K562 (cell line): ENCODE measurements around the gene TERB2. TPM values are rescaled to one million over a fixed set of nuclear protein-coding genes. Genes with fewer than 3 reads are reported as not detected.

Experiments used
- BACH1 ChIP-seq: fragments of 200-800 bp; sonication (Bioruptor generic); IDR thresholded peaks from 2 replicates; pipeline ENCODE4 v1.6.1; 2016; ENCODE audit warnings: missing genetic modification characterization, missing compliant biosample characterization
- CHD1 ChIP-seq: fragments of 200-600 bp; sonication (generic); IDR thresholded peaks from one replicate; pipeline ENCODE4 v1.6.1; 2012; ENCODE audit warnings: mild to moderate bottlenecking, moderate library complexity, low read length, inconsistent platforms
- FOXJ2 ChIP-seq: fragments of 200-800 bp; sonication (Bioruptor generic); IDR thresholded peaks from 2 replicates; pipeline ENCODE4 v1.6.1; 2016; ENCODE audit warnings: missing genetic modification characterization, missing compliant biosample characterization
- MAFG ChIP-seq: fragments of 450-650 bp; conservative IDR thresholded peaks from 2 replicates; pipeline ENCODE4 v1.6.1; 2016; ENCODE audit warnings: missing genetic modification characterization, missing compliant biosample characterization
- NR1H2 ChIP-seq: sonication (generic); formaldehyde crosslinking; IDR thresholded peaks from 2 replicates; pipeline ENCODE4 v1.4.0; 2020; ENCODE audit warnings: mild to moderate bottlenecking, missing genetic modification reagents
- OTX1 ChIP-seq: fragments of 450-650 bp; formaldehyde crosslinking; IDR thresholded peaks from 2 replicates; pipeline ENCODE4 v1.4.0; 2022; ENCODE audit warnings: mild to moderate bottlenecking
- RBM39 ChIP-seq: fragments of 200-400 bp; formaldehyde crosslinking; optimal IDR thresholded peaks from 2 replicates; pipeline ENCODE3; 2018; ENCODE audit warnings: low read depth, low read length
- RFX1 ChIP-seq: fragments of 450-650 bp; IDR thresholded peaks from 2 replicates; pipeline ENCODE4 v1.6.1; 2016; ENCODE audit warnings: mild to moderate bottlenecking, moderate library complexity
- SIN3B ChIP-seq: fragments of 450-650 bp; IDR thresholded peaks from 2 replicates; pipeline ENCODE4 v1.6.1; 2017; ENCODE audit warnings: low read depth, mild to moderate bottlenecking, moderate library complexity
- ZEB2 ChIP-seq: fragments of 450-650 bp; IDR thresholded peaks from 2 replicates; pipeline ENCODE4 v1.6.1; 2016
- ZFX ChIP-seq: sonication (generic); formaldehyde crosslinking; IDR thresholded peaks from 2 replicates; pipeline ENCODE4 v1.8.0; 2022; ENCODE audit warnings: mild to moderate bottlenecking, missing genetic modification reagents, moderate library complexity
- ZNF316 ChIP-seq: fragments of 450-650 bp; IDR thresholded peaks from 2 replicates; pipeline ENCODE4 v1.6.1; 2016
- ZNF512 ChIP-seq: IDR thresholded peaks from 2 replicates; pipeline ENCODE4 v1.6.1; 2016; ENCODE audit warnings: missing genetic modification characterization, missing compliant biosample characterization
- ZNF561 ChIP-seq: fragments of 450-650 bp; formaldehyde crosslinking; conservative IDR thresholded peaks from 2 replicates; pipeline ENCODE4 v1.4.0; 2020; ENCODE audit warnings: mild to moderate bottlenecking, moderate library complexity
- polyA plus RNA-seq, 8 experiments: library from polyadenylated mRNA; depleted of rRNA in 4 of 8; stranded (reverse) in 5 of 8; unstranded in 3 of 8; fragments of >200 nt; fragmentation: Nextera tagmentation in 2 of 8; fragmentation: Illumina TruSeq in 1 of 8; extraction: Ambion mirVana in 2 of 8; extraction: Trizol in 1 of 8; gene quantifications; 2 replicates each; pipeline versions ENCODE4 v1.2.1 to v1.2.3, GENCODE V29; 2011 to 2014; ENCODE audit warnings: inconsistent platforms in 1 of 8, missing spikeins in 1 of 8
- small RNA-seq: library from RNA; depleted of rRNA; stranded (forward); fragments of <200 nt; gene quantifications from one replicate; pipeline ENCODE3, GENCODE V24; 2014
- total RNA-seq, 7 experiments: library from RNA; depleted of rRNA in 6 of 7; stranded (reverse); fragments of >200 nt in 6 of 7; fragmentation: Illumina TruSeq in 2 of 7; extraction: Trizol in 2 of 7; gene quantifications; 2 replicates each; pipeline versions ENCODE4 v1.2.1 to v1.2.3, GENCODE V29; 2011 to 2021; ENCODE audit warnings: low replicate concordance in 1 of 7
- TF ChIP-seq, protein P1 (sequence below): fragments of 450-650 bp; IDR thresholded peaks from 2 replicates; pipeline ENCODE4 v1.6.1; 2018; ENCODE audit not compliant: partially characterized antibody
- TF ChIP-seq, protein P2 (sequence below): fragments of 250-450 bp; sonication (Bioruptor Pico); IDR thresholded peaks from 2 replicates; pipeline ENCODE4 v1.4.0; 2020

The TERB2 gene
- total and polyA plus RNA-seq, 9 of the 15 experiments (the other 6 are each of a cell fraction or from before 2014, with no cell fraction given), result not detected

DNA sequence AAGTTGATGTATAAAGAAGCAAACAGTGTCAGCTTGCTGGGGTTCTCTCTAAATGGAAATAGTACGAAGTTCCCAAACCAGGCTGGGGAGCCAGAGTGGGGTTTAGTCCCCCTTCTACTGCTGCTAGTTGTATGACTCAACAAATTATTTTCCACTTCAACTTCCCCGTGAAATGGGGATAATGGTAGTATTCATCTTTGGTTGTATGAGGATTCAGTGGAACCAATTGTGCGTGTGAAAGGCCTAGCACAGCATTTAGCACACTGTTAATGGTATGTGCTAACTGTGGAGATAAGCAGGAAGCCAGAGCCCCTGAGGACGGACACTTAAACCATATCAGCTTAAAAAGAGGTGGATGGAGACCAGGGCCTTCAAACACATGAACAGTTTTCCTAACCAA, 70.7 kb downstream of the TERB2 start (continued):
- peak; percentile 28; the same call in 1 of the 2 replicates for TF ChIP-seq ZFX (CRISPR knock-in tag)
- no peak for TF ChIP-seq NR1H2 (CRISPR knock-in tag)
- no peak for TF ChIP-seq ZNF512 (tag)
- no peak for TF ChIP-seq ZEB2
- no peak for TF ChIP-seq ZNF561 (CRISPR knock-in tag)
- peak; percentile 47; the same call in 1 of the 2 replicates for TF ChIP-seq ZNF316
- TF ChIP-seq, protein P1, sequence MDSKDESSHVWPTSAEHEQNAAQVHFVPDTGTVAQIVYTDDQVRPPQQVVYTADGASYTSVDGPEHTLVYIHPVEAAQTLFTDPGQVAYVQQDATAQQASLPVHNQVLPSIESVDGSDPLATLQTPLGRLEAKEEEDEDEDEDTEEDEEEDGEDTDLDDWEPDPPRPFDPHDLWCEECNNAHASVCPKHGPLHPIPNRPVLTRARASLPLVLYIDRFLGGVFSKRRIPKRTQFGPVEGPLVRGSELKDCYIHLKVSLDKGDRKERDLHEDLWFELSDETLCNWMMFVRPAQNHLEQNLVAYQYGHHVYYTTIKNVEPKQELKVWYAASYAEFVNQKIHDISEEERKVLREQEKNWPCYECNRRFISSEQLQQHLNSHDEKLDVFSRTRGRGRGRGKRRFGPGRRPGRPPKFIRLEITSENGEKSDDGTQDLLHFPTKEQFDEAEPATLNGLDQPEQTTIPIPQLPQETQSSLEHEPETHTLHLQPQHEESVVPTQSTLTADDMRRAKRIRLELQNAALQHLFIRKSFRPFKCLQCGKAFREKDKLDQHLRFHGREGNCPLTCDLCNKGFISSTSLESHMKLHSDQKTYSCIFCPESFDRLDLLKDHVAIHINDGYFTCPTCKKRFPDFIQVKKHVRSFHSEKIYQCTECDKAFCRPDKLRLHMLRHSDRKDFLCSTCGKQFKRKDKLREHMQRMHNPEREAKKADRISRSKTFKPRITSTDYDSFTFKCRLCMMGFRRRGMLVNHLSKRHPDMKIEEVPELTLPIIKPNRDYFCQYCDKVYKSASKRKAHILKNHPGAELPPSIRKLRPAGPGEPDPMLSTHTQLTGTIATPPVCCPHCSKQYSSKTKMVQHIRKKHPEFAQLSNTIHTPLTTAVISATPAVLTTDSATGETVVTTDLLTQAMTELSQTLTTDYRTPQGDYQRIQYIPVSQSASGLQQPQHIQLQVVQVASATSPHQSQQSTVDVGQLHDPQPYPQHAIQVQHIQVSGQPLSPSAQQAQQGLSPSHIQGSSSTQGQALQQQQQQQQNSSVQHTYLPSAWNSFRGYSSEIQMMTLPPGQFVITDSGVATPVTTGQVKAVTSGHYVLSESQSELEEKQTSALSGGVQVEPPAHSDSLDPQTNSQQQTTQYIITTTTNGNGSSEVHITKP, result peak; percentile 74
- 0 out of 2 replicates have a peak, but pooled peaks have one; percentile 28 for TF ChIP-seq BACH1
- TF ChIP-seq CHD1, result no peak
- no peak for TF ChIP-seq RBM39
- TF ChIP-seq, protein P2, sequence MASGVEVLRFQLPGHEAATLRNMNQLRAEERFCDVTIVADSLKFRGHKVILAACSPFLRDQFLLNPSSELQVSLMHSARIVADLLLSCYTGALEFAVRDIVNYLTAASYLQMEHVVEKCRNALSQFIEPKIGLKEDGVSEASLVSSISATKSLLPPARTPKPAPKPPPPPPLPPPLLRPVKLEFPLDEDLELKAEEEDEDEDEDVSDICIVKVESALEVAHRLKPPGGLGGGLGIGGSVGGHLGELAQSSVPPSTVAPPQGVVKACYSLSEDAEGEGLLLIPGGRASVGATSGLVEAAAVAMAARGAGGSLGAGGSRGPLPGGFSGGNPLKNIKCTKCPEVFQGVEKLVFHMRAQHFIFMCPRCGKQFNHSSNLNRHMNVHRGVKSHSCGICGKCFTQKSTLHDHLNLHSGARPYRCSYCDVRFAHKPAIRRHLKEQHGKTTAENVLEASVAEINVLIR, result no peak
- TF ChIP-seq OTX1, result no peak
- no peak for TF ChIP-seq SIN3B
- TF ChIP-seq RFX1, result no peak
- TF ChIP-seq FOXJ2, result no peak
- TF ChIP-seq MAFG, result peak; percentile 32; the same call in 1 of the 2 replicates

Small RNA genes lying within 50 kb of the gene (small RNA-seq; reads per million reads assigned to genes)
- gene RNU1-78P (not detected), gene RNU6-1108P (not detected), gene RNU6-1332P (not detected), gene RNU6-966P (not detected)

Other genes starting within 250 kb of the TERB2 start
Only the 7 nearest of the 9 such genes appear.
- gene TRIM69, start 220.2 kb upstream of the TERB2 start, total RNA-seq (2014; rRNA removed), result 1.5 and 1.8 TPM in 2 replicates
- 2.2 and 2.6 TPM in 2 replicates for gene TRIM69, start 220.2 kb upstream of the TERB2 start, total RNA-seq (2014; rRNA removed; fragmentation: Illumina TruSeq; extraction: Trizol)
- 4.0 and 4.3 TPM in 2 replicates for gene TRIM69, start 220.2 kb upstream of the TERB2 start, total RNA-seq (2015; rRNA removed; fragmentation: Illumina TruSeq; extraction: Trizol)
- 3.2 and 4.1 TPM in 2 replicates for gene TRIM69, start 220.2 kb upstream of the TERB2 start, total RNA-seq (2021)
- 3.3 and 4.1 TPM in 2 replicates for gene TRIM69, start 220.2 kb upstream of the TERB2 start, polyA plus RNA-seq (2011; rRNA removed)
- 2.6 and 3.8 TPM in 2 replicates for gene TRIM69, start 220.2 kb upstream of the TERB2 start, polyA plus RNA-seq (2014; fragmentation: Illumina TruSeq; extraction: Trizol)
- gene TRIM69, start 220.2 kb upstream of the TERB2 start, polyA plus RNA-seq (2014; fragmentation: Nextera tagmentation; extraction: Ambion mirVana), result 1 to 10 TPM; 1.0 to 1.6 TPM
- 2.0 and 2.3 TPM in 2 replicates for gene TRIM69, start 220.2 kb upstream of the TERB2 start, polyA plus RNA-seq (2014; rRNA removed)
- gene SORD, start 66.5 kb downstream of the TERB2 start, total RNA-seq (2014; rRNA removed), result 38.5 and 39.3 TPM in 2 replicates
- gene SORD, start 66.5 kb downstream of the TERB2 start, total RNA-seq (2014; rRNA removed; fragmentation: Illumina TruSeq; extraction: Trizol), result 22.7 and 28.3 TPM in 2 replicates
- 19.3 and 21.3 TPM in 2 replicates for gene SORD, start 66.5 kb downstream of the TERB2 start, total RNA-seq (2015; rRNA removed; fragmentation: Illumina TruSeq; extraction: Trizol)
- 43.8 and 44.6 TPM in 2 replicates for gene SORD, start 66.5 kb downstream of the TERB2 start, total RNA-seq (2021)
- gene SORD, start 66.5 kb downstream of the TERB2 start, polyA plus RNA-seq (2011; rRNA removed), result 62.2 and 79.2 TPM in 2 replicates
- 37.7 and 38.4 TPM in 2 replicates for gene SORD, start 66.5 kb downstream of the TERB2 start, polyA plus RNA-seq (2014; fragmentation: Illumina TruSeq; extraction: Trizol)
- gene SORD, start 66.5 kb downstream of the TERB2 start, polyA plus RNA-seq (2014; fragmentation: Nextera tagmentation; extraction: Ambion mirVana), result 10 to 100 TPM in 1 of 2 experiments, 1 to 10 TPM in 1; 5.9 to 14.1 TPM
- 29.6 and 42.3 TPM in 2 replicates for gene SORD, start 66.5 kb downstream of the TERB2 start, polyA plus RNA-seq (2014; rRNA removed)
- gene DUOX2, start 157.5 kb downstream of the TERB2 start, total RNA-seq (2014; rRNA removed), result under 0.01 TPM in 1 of 2 replicates, not detected in the other
- gene DUOX2, start 157.5 kb downstream of the TERB2 start, total RNA-seq (2014; rRNA removed; fragmentation: Illumina TruSeq; extraction: Trizol), result not detected in 2 replicates
- gene DUOX2, start 157.5 kb downstream of the TERB2 start, total RNA-seq (2015; rRNA removed; fragmentation: Illumina TruSeq; extraction: Trizol), result not detected in 2 replicates
- 0.02 and 0.36 TPM in 2 replicates for gene DUOX2, start 157.5 kb downstream of the TERB2 start, total RNA-seq (2021)
- gene DUOX2, start 157.5 kb downstream of the TERB2 start, polyA plus RNA-seq (2011; rRNA removed), result 0.01 and 0.03 TPM in 2 replicates
- gene DUOX2, start 157.5 kb downstream of the TERB2 start, polyA plus RNA-seq (2014; fragmentation: Illumina TruSeq; extraction: Trizol), result not detected in 2 replicates
- not detected for gene DUOX2, start 157.5 kb downstream of the TERB2 start, polyA plus RNA-seq (2014; fragmentation: Nextera tagmentation; extraction: Ambion mirVana)
- gene DUOX2, start 157.5 kb downstream of the TERB2 start, polyA plus RNA-seq (2014; rRNA removed), result 0.01 and 0.05 TPM in 2 replicates
- gene DUOXA2, start 157.6 kb downstream of the TERB2 start, total RNA-seq (2014; rRNA removed), result not detected in 2 replicates
- gene DUOXA2, start 157.6 kb downstream of the TERB2 start, total RNA-seq (2014; rRNA removed; fragmentation: Illumina TruSeq; extraction: Trizol), result not detected in 2 replicates
- gene DUOXA2, start 157.6 kb downstream of the TERB2 start, total RNA-seq (2015; rRNA removed; fragmentation: Illumina TruSeq; extraction: Trizol), result not detected in 2 replicates
- not detected in 2 replicates for gene DUOXA2, start 157.6 kb downstream of the TERB2 start, total RNA-seq (2021)
- not detected in 2 replicates for gene DUOXA2, start 157.6 kb downstream of the TERB2 start, polyA plus RNA-seq (2011; rRNA removed)
- gene DUOXA2, start 157.6 kb downstream of the TERB2 start, polyA plus RNA-seq (2014; fragmentation: Illumina TruSeq; extraction: Trizol), result not detected in 2 replicates
- not detected for gene DUOXA2, start 157.6 kb downstream of the TERB2 start, polyA plus RNA-seq (2014; fragmentation: Nextera tagmentation; extraction: Ambion mirVana)
- not detected in 2 replicates for gene DUOXA2, start 157.6 kb downstream of the TERB2 start, polyA plus RNA-seq (2014; rRNA removed)
- not detected in 2 replicates for gene DUOXA1, start 173.2 kb downstream of the TERB2 start, total RNA-seq (2014; rRNA removed)
- gene DUOXA1, start 173.2 kb downstream of the TERB2 start, total RNA-seq (2014; rRNA removed; fragmentation: Illumina TruSeq; extraction: Trizol), result not detected in 2 replicates
- not detected in 2 replicates for gene DUOXA1, start 173.2 kb downstream of the TERB2 start, total RNA-seq (2015; rRNA removed; fragmentation: Illumina TruSeq; extraction: Trizol)
- gene DUOXA1, start 173.2 kb downstream of the TERB2 start, total RNA-seq (2021), result 0.24 TPM in 1 of 2 replicates, not detected in the other
- gene DUOXA1, start 173.2 kb downstream of the TERB2 start, polyA plus RNA-seq (2011; rRNA removed), result 0.17 TPM in 1 of 2 replicates, not detected in the other
- not detected in 2 replicates for gene DUOXA1, start 173.2 kb downstream of the TERB2 start, polyA plus RNA-seq (2014; fragmentation: Illumina TruSeq; extraction: Trizol)
- gene DUOXA1, start 173.2 kb downstream of the TERB2 start, polyA plus RNA-seq (2014; fragmentation: Nextera tagmentation; extraction: Ambion mirVana), result not detected
- 0.74 TPM in 1 of 2 replicates, not detected in the other for gene DUOXA1, start 173.2 kb downstream of the TERB2 start, polyA plus RNA-seq (2014; rRNA removed)
- not detected in 2 replicates for gene DUOX1, start 173.3 kb downstream of the TERB2 start, total RNA-seq (2014; rRNA removed)
- gene DUOX1, start 173.3 kb downstream of the TERB2 start, total RNA-seq (2014; rRNA removed; fragmentation: Illumina TruSeq; extraction: Trizol), result not detected in 2 replicates
- not detected in 2 replicates for gene DUOX1, start 173.3 kb downstream of the TERB2 start, total RNA-seq (2015; rRNA removed; fragmentation: Illumina TruSeq; extraction: Trizol)
- gene DUOX1, start 173.3 kb downstream of the TERB2 start, total RNA-seq (2021), result 0.22 TPM in 2 replicates
- 0.01 TPM in 1 of 2 replicates, not detected in the other for gene DUOX1, start 173.3 kb downstream of the TERB2 start, polyA plus RNA-seq (2011; rRNA removed)
- gene DUOX1, start 173.3 kb downstream of the TERB2 start, polyA plus RNA-seq (2014; fragmentation: Illumina TruSeq; extraction: Trizol), result not detected in 2 replicates
- gene DUOX1, start 173.3 kb downstream of the TERB2 start, polyA plus RNA-seq (2014; fragmentation: Nextera tagmentation; extraction: Ambion mirVana), result under 1 TPM in 1 of 2 experiments, not detected in 1; 0.01 TPM
- not detected in 2 replicates for gene DUOX1, start 173.3 kb downstream of the TERB2 start, polyA plus RNA-seq (2014; rRNA removed)
- gene SHF, start 231.3 kb downstream of the TERB2 start, total RNA-seq (2014; rRNA removed), result 0.54 and 1.1 TPM in 2 replicates
- gene SHF, start 231.3 kb downstream of the TERB2 start, total RNA-seq (2014; rRNA removed; fragmentation: Illumina TruSeq; extraction: Trizol), result 0.51 and 0.80 TPM in 2 replicates
- 0.62 and 0.68 TPM in 2 replicates for gene SHF, start 231.3 kb downstream of the TERB2 start, total RNA-seq (2015; rRNA removed; fragmentation: Illumina TruSeq; extraction: Trizol)
- gene SHF, start 231.3 kb downstream of the TERB2 start, total RNA-seq (2021), result 1.3 and 1.4 TPM in 2 replicates
- gene SHF, start 231.3 kb downstream of the TERB2 start, polyA plus RNA-seq (2011; rRNA removed), result 0.74 and 2.2 TPM in 2 replicates
- gene SHF, start 231.3 kb downstream of the TERB2 start, polyA plus RNA-seq (2014; fragmentation: Illumina TruSeq; extraction: Trizol), result 0.95 and 1.2 TPM in 2 replicates
- gene SHF, start 231.3 kb downstream of the TERB2 start, polyA plus RNA-seq (2014; fragmentation: Nextera tagmentation; extraction: Ambion mirVana), result not detected
- gene SHF, start 231.3 kb downstream of the TERB2 start, polyA plus RNA-seq (2014; rRNA removed), result 0.66 and 0.85 TPM in 2 replicates